Peyer's patch (tissue), 4 donors: ENCODE results near the gene CSNK1A1.

Experiments used
- CTCF ChIP-seq, 6 experiments: fragments of 450-650 bp in 4 of 6; fragments of 200-600 bp in 2 of 6; sonication (generic) in 1 of 6; IDR thresholded peaks; one replicate each; pipeline ENCODE4 v1.5.1; 2017 to 2019; ENCODE audit warnings: antibody characterized with exemption in 6 of 6, mild to moderate bottlenecking in 3 of 6, moderate library complexity in 1 of 6
- POLR2A ChIP-seq, 2 donors: fragments of 450-650 bp; IDR thresholded peaks; one replicate each; pipeline ENCODE4 v1.5.1; 2017; ENCODE audit warnings: antibody characterized with exemption in 2 of 2, mild to moderate bottlenecking in 2 of 2, moderate library complexity in 2 of 2

GRCh38 chr5:149581931-149582768, 30.9 kb upstream of the CSNK1A1 start:
- no peak for TF ChIP-seq CTCF (IDR thresholded peaks at IDR 0.05)
- TF ChIP-seq POLR2A (IDR thresholded peaks at IDR 0.05) = no peak
